WTC11 (cell line): ENCODE measurements around the gene DHX30. TPM values are rescaled to one million over a fixed set of nuclear protein-coding genes. Genes with fewer than 3 reads are reported as not detected.

Experiments used
- ATAC-seq: fragments of 200-7000 bp; cut with Tn5 transposase; 2 replicates; pipeline ENCODE4 v1.10.0; 2021; ENCODE audit warnings: mild to moderate bottlenecking, moderate library complexity
- CTCF ChIA-PET: fragments of 300-600 bp; sonication (Branson Sonifier 250); formaldehyde crosslinking; loops from one replicate; lab custom pipeline; 2021; ENCODE audit warnings: antibody characterized with exemption; lab: Charles Lee
- POLR2A ChIA-PET: fragments of 350-600 bp; sonication (Branson Sonifier 250); formaldehyde crosslinking; loops from one replicate; lab custom pipeline; 2021; ENCODE audit warnings: antibody characterized with exemption; lab: Charles Lee
- DNase-seq: peaks from one replicate; pipeline ENCODE4 v3.0.0; 2021; ENCODE audit warnings: low spot score
- H3K27ac Mint-ChIP-seq: 2 replicates; pipeline ENCODE4 v1.8.0; 2021; ENCODE audit warnings: mixed read lengths
- H3K27me3 Mint-ChIP-seq: 2 replicates; pipeline ENCODE4 v1.8.0; 2021; ENCODE audit warnings: low read depth, mild to moderate bottlenecking, moderate library complexity, mixed read lengths
- H3K36me3 Mint-ChIP-seq: 2 replicates; pipeline ENCODE4 v1.8.0; 2021; ENCODE audit warnings: mixed read lengths
- H3K4me1 Mint-ChIP-seq: 2 replicates; pipeline ENCODE4 v1.8.0; 2022; ENCODE audit warnings: mixed read lengths
- H3K4me3 Mint-ChIP-seq: 2 replicates; pipeline ENCODE4 v1.8.0; 2021; ENCODE audit warnings: mild to moderate bottlenecking, moderate library complexity, mixed read lengths
- H3K9me3 Mint-ChIP-seq: 2 replicates; pipeline ENCODE4 v1.8.0; 2021; ENCODE audit warnings: mixed read lengths
- ATF2 ChIP-seq: sonication (generic); formaldehyde crosslinking; IDR thresholded peaks from 2 replicates; pipeline ENCODE4 v1.8.1; 2022; ENCODE audit warnings: low read depth, missing genetic modification reagents, borderline replicate concordance
- HMGXB4 ChIP-seq: sonication (generic); formaldehyde crosslinking; IDR thresholded peaks from 2 replicates; pipeline ENCODE4 v1.8.1; 2023; ENCODE audit warnings: mild to moderate bottlenecking, moderate library complexity, missing genetic modification reagents
- MXD4 ChIP-seq: fragments of 250-450 bp; sonication (Bioruptor Pico); IDR thresholded peaks from 2 replicates; pipeline ENCODE4 v1.8.0; 2021; ENCODE audit warnings: mild to moderate bottlenecking, moderate library complexity, borderline replicate concordance
- NR1H2 ChIP-seq: sonication (generic); formaldehyde crosslinking; IDR thresholded peaks from 2 replicates; pipeline ENCODE4 v1.9.0; 2021; ENCODE audit warnings: mild to moderate bottlenecking, moderate library complexity, missing genetic modification reagents
- RORB ChIP-seq: fragments of 250-450 bp; sonication (Bioruptor Pico); IDR thresholded peaks from 2 replicates; pipeline ENCODE4 v1.9.0; 2021; ENCODE audit warnings: mild to moderate bottlenecking
- ZNF281 ChIP-seq: sonication (generic); formaldehyde crosslinking; IDR thresholded peaks from 2 replicates; pipeline ENCODE4 v1.8.0; 2023; ENCODE audit warnings: mild to moderate bottlenecking, missing genetic modification reagents
- total RNA-seq: library from RNA; stranded (reverse); gene quantifications from 3 replicates; pipeline ENCODE4 v1.2.3, GENCODE V29; 2021
- TF ChIP-seq, protein P1 (sequence below): sonication (generic); formaldehyde crosslinking; conservative IDR thresholded peaks from 2 replicates; pipeline ENCODE4 v1.8.1; 2022; ENCODE audit warnings: mild to moderate bottlenecking, missing genetic modification reagents
- TF ChIP-seq, protein P2 (sequence below): sonication (generic); formaldehyde crosslinking; IDR thresholded peaks from 2 replicates; pipeline ENCODE4 v1.8.1; 2023; ENCODE audit warnings: mild to moderate bottlenecking, missing genetic modification reagents, borderline replicate concordance

Gene DHX30
- total RNA-seq, 1 experiment from 2014 or later = 98.1 TPM

DNA sequence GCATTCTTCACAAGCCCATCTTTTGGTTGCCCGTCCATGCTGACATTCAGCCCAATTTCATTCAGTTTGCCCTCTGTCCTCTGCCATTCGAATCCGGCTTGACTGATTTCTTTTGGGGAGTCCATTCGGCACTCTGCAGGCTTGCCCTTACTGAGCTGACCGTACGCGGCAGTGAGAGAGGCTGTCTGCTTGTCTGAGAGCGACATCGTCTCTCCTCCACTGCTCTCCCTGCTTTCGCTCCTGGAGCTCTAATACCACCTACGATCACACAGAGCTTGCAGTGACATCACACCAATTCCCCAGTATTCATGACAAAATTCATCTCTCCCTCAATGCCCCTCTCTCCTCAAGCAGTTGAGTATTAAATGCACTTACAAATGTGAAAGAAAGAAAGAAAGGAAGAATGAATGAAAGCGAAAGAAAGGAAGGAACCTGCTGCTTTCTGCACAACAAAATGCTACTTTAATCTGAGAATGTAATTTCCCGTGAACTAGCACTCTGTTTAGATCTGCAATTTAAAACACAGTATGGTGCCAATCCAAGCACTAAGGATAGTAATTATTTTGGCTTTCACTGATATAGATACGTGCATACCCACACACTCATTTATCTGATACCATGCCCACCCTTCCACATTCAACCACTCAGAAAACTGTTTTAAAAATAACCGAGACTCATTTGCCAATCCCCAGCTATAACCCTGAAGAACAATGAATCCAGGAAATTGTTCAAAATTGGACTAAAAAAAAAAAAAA lies 89.5 kb downstream of the DHX30 start:
- peaks cover 10% of the 10 kb centered on the region for H3K9me3 Mint-ChIP-seq

More for the DNA sequence above, 89.5 kb downstream of the DHX30 start:
- POLR2A ChIA-PET = interaction anchor here (0.6 kb wide), 1 partner anchor 38 kb away, joined by 6 read pairs; no protein-coding TSS in a partner anchor
- no peaks in the 10 kb centered on the region for H3K27me3 Mint-ChIP-seq
- peaks cover 50% of the 10 kb centered on the region for H3K4me1 Mint-ChIP-seq
- peak overlapping the region; percentile 3; the same call in 1 of the 2 replicates for H3K4me3 Mint-ChIP-seq
- DNase-seq (no peak), ATAC-seq (peak; percentile 59)
- CTCF ChIA-PET = interaction anchor here (0.9 to 3.2 kb wide), 6 partner anchors 27 to 266 kb away, joined by 4 to 30 read pairs (median 6); no protein-coding TSS in a partner anchor
- peaks cover 18% of the 10 kb centered on the region for H3K36me3 Mint-ChIP-seq
- TF ChIP-seq ATF2 = no peak
- no peak for TF ChIP-seq NR1H2 (CRISPR knock-in tag)
- TF ChIP-seq HMGXB4 (CRISPR knock-in tag) = no peak
- no peak for TF ChIP-seq MXD4 (CRISPR knock-in tag)
- TF ChIP-seq, protein P1, sequence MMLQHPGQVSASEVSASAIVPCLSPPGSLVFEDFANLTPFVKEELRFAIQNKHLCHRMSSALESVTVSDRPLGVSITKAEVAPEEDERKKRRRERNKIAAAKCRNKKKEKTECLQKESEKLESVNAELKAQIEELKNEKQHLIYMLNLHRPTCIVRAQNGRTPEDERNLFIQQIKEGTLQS = no peak
- TF ChIP-seq, protein P2, sequence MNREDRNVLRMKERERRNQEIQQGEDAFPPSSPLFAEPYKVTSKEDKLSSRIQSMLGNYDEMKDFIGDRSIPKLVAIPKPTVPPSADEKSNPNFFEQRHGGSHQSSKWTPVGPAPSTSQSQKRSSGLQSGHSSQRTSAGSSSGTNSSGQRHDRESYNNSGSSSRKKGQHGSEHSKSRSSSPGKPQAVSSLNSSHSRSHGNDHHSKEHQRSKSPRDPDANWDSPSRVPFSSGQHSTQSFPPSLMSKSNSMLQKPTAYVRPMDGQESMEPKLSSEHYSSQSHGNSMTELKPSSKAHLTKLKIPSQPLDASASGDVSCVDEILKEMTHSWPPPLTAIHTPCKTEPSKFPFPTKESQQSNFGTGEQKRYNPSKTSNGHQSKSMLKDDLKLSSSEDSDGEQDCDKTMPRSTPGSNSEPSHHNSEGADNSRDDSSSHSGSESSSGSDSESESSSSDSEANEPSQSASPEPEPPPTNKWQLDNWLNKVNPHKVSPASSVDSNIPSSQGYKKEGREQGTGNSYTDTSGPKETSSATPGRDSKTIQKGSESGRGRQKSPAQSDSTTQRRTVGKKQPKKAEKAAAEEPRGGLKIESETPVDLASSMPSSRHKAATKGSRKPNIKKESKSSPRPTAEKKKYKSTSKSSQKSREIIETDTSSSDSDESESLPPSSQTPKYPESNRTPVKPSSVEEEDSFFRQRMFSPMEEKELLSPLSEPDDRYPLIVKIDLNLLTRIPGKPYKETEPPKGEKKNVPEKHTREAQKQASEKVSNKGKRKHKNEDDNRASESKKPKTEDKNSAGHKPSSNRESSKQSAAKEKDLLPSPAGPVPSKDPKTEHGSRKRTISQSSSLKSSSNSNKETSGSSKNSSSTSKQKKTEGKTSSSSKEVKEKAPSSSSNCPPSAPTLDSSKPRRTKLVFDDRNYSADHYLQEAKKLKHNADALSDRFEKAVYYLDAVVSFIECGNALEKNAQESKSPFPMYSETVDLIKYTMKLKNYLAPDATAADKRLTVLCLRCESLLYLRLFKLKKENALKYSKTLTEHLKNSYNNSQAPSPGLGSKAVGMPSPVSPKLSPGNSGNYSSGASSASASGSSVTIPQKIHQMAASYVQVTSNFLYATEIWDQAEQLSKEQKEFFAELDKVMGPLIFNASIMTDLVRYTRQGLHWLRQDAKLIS (CRISPR knock-in tag) = no peak
- no peak for TF ChIP-seq RORB (CRISPR knock-in tag)
- TF ChIP-seq ZNF281 = no peak
- H3K27ac Mint-ChIP-seq = peak overlapping the region; percentile 78
